SK-N-SH treated with all-trans-retinoic acid at 6 μM for 48 hours (cell line): ENCODE results near the gene SSMEM1.
"Not testable (repeated sequence)": the region's sequence is repeated elsewhere in the genome, so short reads cannot be mapped to it uniquely, and the experiment has no call there.

Source experiments
- ATAC-seq: fragments of 200-7000 bp; cut with Tn5 transposase; 3 replicates; pipeline ENCODE4 v1.9.1; 2020; ENCODE audit warnings: mild to moderate bottlenecking, moderate library complexity
- ARNTL ChIP-seq: fragments of 450-650 bp; formaldehyde crosslinking; IDR thresholded peaks from 2 replicates; pipeline ENCODE4 v1.5.0; 2020; ENCODE audit warnings: low read depth, mild to moderate bottlenecking, moderate library complexity, borderline replicate concordance
- CSRNP3 ChIP-seq: fragments of 250-450 bp; sonication (Bioruptor Pico); IDR thresholded peaks from 2 replicates; pipeline ENCODE4 v1.5.1; 2021; ENCODE audit warnings: mild to moderate bottlenecking, moderate library complexity
- ESRRG ChIP-seq: fragments of 250-450 bp; sonication (Bioruptor Pico); IDR thresholded peaks from 2 replicates; pipeline ENCODE4 v1.6.1; 2021; ENCODE audit warnings: mild to moderate bottlenecking
- GLIS3 ChIP-seq: fragments of 250-450 bp; sonication (Bioruptor Pico); IDR thresholded peaks from 2 replicates; pipeline ENCODE4 v1.5.0; 2020; ENCODE audit warnings: mild to moderate bottlenecking, moderate library complexity
- ISL1 ChIP-seq: fragments of 250-450 bp; sonication (Bioruptor Pico); IDR thresholded peaks from 2 replicates; pipeline ENCODE4 v2.1.2; 2022; ENCODE audit warnings: mild to moderate bottlenecking, moderate library complexity
- OSR1 ChIP-seq: fragments of 250-450 bp; sonication (Bioruptor Pico); IDR thresholded peaks from 2 replicates; pipeline ENCODE4 v1.8.0; 2022; ENCODE audit warnings: moderate library complexity, mild to moderate bottlenecking, inconsistent platforms
- PPARA ChIP-seq: fragments of 250-450 bp; sonication (Bioruptor Pico); IDR thresholded peaks from 2 replicates; pipeline ENCODE4 v1.5.0; 2020; ENCODE audit warnings: mild to moderate bottlenecking, borderline replicate concordance
- RARB ChIP-seq: fragments of 250-450 bp; sonication (Bioruptor Pico); IDR thresholded peaks from 2 replicates; pipeline ENCODE4 v1.8.0; 2021; ENCODE audit warnings: mild to moderate bottlenecking, moderate library complexity
- SNAI2 ChIP-seq: fragments of 250-450 bp; sonication (Bioruptor Pico); IDR thresholded peaks from 2 replicates; pipeline ENCODE4 v1.5.0; 2020; ENCODE audit warnings: mild to moderate bottlenecking, moderate library complexity
- TCF4 ChIP-seq: fragments of 250-450 bp; sonication (Bioruptor Pico); IDR thresholded peaks from 2 replicates; pipeline ENCODE4 v1.8.0; 2021; ENCODE audit warnings: mild to moderate bottlenecking, moderate library complexity, borderline replicate concordance
- TOX ChIP-seq: fragments of 250-450 bp; sonication (Bioruptor Pico); IDR thresholded peaks from 2 replicates; pipeline ENCODE4 v1.8.0; 2021; ENCODE audit warnings: mild to moderate bottlenecking, moderate library complexity, borderline replicate concordance
- TSHZ2 ChIP-seq: fragments of 250-450 bp; sonication (Bioruptor Pico); IDR thresholded peaks from 2 replicates; pipeline ENCODE4 v1.5.0; 2020; ENCODE audit warnings: mild to moderate bottlenecking, moderate library complexity
- ZC3H10 ChIP-seq: fragments of 250-450 bp; sonication (Bioruptor Pico); IDR thresholded peaks from 2 replicates; pipeline ENCODE4 v1.5.1; 2021; ENCODE audit warnings: mild to moderate bottlenecking, moderate library complexity
- ZFP3 ChIP-seq: fragments of 250-450 bp; sonication (Bioruptor Pico); IDR thresholded peaks from 2 replicates; pipeline ENCODE4 v1.5.0; 2020; ENCODE audit warnings: mild to moderate bottlenecking, moderate library complexity
- ZFP30 ChIP-seq: fragments of 450-650 bp; formaldehyde crosslinking; IDR thresholded peaks from 2 replicates; pipeline ENCODE4 v1.5.0; 2022; ENCODE audit warnings: mild to moderate bottlenecking, moderate library complexity
- ZNF565 ChIP-seq: fragments of 450-650 bp; formaldehyde crosslinking; conservative IDR thresholded peaks from 2 replicates; pipeline ENCODE4 v1.5.0; 2020; ENCODE audit warnings: low read depth, mild to moderate bottlenecking, moderate library complexity
- ZNF70 ChIP-seq: fragments of 450-650 bp; formaldehyde crosslinking; IDR thresholded peaks from 2 replicates; pipeline ENCODE4 v1.5.0; 2020; ENCODE audit warnings: mild to moderate bottlenecking, moderate library complexity
- ZNF8 ChIP-seq: fragments of 450-650 bp; formaldehyde crosslinking; IDR thresholded peaks from 2 replicates; pipeline ENCODE4 v1.5.0; 2020; ENCODE audit warnings: mild to moderate bottlenecking, moderate library complexity
- TF ChIP-seq, protein P1 (sequence below): fragments of 250-450 bp; sonication (Bioruptor Pico); IDR thresholded peaks from 2 replicates; pipeline ENCODE4 v1.8.0; 2020; ENCODE audit warnings: mild to moderate bottlenecking, moderate library complexity, borderline replicate concordance
- TF ChIP-seq, protein P2 (sequence below): fragments of 250-450 bp; sonication (Bioruptor Pico); IDR thresholded peaks from 2 replicates; pipeline ENCODE4 v1.5.1; 2020; ENCODE audit warnings: low read depth, mild to moderate bottlenecking, moderate library complexity
- TF ChIP-seq, protein P3 (sequence below): fragments of 250-450 bp; sonication (Bioruptor Pico); IDR thresholded peaks from 2 replicates; pipeline ENCODE4 v1.8.0; 2021; ENCODE audit warnings: low read depth, mild to moderate bottlenecking, moderate library complexity, borderline replicate concordance

SSMEM1 gene

DNA sequence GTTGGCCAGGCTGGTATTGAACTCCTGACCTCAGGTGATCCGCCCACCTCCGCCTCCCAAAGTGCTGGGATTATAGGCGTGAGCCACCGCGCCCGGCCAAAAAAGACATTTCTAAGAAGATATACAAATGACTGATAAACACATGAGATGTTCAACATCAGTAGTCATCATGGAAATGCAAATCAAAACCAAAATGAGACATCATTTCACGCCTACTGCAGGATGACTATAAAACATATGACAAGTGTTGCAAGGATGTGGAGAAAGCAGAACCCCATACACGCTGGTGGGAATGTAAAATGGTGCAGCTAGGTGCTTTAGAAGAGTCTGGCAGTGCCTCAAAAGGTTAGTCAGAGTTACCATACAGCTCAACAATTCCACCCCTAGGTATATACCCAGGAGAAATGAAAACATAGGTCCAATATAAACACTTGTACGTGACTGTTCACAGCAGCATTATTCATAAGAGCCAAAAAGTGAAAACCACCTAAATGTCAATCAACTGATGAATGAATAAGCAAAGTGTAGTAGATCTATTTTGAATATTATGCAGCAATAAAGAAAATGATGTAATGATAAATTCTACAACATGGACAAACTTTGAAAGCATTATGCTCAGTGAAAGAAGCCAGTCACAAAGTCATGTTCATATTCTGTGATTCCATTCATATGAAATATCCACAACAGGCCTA lies 26.9 kb upstream of the SSMEM1 start:
- no peak for TF ChIP-seq ESRRG
- no peak for TF ChIP-seq RARB (CRISPR knock-in tag)
- no peak for TF ChIP-seq ZFP30
- no peak for TF ChIP-seq TOX (CRISPR knock-in tag)
- no peak for ATAC-seq

- ATAC-seq = no peak
- TF ChIP-seq ZFP30 (no peak), ZNF565 (CRISPR knock-in tag) (no peak), PPARA (CRISPR knock-in tag) (no peak), ZFP3 (CRISPR knock-in tag) (no peak), ZNF8 (CRISPR knock-in tag) (no peak), TCF4 (no peak), OSR1 (no peak), ESRRG (no peak), TOX (CRISPR knock-in tag) (no peak), TSHZ2 (no peak), ZC3H10 (no peak), CSRNP3 (no peak), SNAI2 (no peak), GLIS3 (no peak), RARB (CRISPR knock-in tag) (no peak)
- TF ChIP-seq, protein P1, sequence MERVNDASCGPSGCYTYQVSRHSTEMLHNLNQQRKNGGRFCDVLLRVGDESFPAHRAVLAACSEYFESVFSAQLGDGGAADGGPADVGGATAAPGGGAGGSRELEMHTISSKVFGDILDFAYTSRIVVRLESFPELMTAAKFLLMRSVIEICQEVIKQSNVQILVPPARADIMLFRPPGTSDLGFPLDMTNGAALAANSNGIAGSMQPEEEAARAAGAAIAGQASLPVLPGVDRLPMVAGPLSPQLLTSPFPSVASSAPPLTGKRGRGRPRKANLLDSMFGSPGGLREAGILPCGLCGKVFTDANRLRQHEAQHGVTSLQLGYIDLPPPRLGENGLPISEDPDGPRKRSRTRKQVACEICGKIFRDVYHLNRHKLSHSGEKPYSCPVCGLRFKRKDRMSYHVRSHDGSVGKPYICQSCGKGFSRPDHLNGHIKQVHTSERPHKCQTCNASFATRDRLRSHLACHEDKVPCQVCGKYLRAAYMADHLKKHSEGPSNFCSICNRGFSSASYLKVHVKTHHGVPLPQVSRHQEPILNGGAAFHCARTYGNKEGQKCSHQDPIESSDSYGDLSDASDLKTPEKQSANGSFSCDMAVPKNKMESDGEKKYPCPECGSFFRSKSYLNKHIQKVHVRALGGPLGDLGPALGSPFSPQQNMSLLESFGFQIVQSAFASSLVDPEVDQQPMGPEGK (CRISPR knock-in tag) = no peak
- TF ChIP-seq, protein P2, sequence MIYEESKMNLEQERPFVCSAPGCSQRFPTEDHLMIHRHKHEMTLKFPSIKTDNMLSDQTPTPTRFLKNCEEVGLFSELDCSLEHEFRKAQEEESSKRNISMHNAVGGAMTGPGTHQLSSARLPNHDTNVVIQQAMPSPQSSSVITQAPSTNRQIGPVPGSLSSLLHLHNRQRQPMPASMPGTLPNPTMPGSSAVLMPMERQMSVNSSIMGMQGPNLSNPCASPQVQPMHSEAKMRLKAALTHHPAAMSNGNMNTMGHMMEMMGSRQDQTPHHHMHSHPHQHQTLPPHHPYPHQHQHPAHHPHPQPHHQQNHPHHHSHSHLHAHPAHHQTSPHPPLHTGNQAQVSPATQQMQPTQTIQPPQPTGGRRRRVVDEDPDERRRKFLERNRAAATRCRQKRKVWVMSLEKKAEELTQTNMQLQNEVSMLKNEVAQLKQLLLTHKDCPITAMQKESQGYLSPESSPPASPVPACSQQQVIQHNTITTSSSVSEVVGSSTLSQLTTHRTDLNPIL (CRISPR knock-in tag) = no peak
- TF ChIP-seq, protein P3, sequence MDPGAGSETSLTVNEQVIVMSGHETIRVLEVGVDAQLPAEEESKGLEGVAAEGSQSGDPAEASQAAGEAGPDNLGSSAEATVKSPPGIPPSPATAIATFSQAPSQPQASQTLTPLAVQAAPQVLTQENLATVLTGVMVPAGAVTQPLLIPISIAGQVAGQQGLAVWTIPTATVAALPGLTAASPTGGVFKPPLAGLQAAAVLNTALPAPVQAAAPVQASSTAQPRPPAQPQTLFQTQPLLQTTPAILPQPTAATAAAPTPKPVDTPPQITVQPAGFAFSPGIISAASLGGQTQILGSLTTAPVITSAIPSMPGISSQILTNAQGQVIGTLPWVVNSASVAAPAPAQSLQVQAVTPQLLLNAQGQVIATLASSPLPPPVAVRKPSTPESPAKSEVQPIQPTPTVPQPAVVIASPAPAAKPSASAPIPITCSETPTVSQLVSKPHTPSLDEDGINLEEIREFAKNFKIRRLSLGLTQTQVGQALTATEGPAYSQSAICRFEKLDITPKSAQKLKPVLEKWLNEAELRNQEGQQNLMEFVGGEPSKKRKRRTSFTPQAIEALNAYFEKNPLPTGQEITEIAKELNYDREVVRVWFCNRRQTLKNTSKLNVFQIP (CRISPR knock-in tag) = no peak
Observed at GRCh38 chr7:130181263-130181605, 26.4 kb upstream of the SSMEM1 start.

DNA sequence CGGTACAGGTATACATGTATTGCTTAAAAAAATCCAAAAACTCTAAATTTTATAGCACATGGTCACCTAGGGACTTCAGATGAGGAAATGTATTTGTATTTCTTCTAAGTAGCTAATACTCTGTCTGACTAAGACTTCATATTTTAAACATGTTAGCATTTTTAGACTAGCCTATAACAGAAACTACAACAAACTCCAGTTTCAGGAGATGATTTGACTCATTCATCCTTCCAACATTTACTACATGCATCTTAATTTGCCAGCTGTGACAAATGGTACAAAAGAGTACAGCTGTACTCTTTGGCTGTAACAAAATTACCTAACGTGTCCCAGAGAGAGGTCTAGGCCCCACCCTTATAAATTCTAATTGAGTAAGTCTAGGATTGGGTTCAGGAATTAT lies 24.7 kb upstream of the SSMEM1 start:
- TF ChIP-seq, protein P3 (CRISPR knock-in tag) = no peak
- TF ChIP-seq TCF4 (no peak), TOX (CRISPR knock-in tag) (no peak), OSR1 (no peak), ESRRG (no peak), ZFP3 (CRISPR knock-in tag) (no peak), ISL1 (CRISPR knock-in tag) (no peak), ARNTL (CRISPR knock-in tag) (no peak), CSRNP3 (no peak), ZNF70 (CRISPR knock-in tag) (no peak), ZNF565 (CRISPR knock-in tag) (no peak), ZFP30 (no peak)
- TF ChIP-seq, protein P1 (CRISPR knock-in tag) = no peak
- ATAC-seq = no peak

DNA sequence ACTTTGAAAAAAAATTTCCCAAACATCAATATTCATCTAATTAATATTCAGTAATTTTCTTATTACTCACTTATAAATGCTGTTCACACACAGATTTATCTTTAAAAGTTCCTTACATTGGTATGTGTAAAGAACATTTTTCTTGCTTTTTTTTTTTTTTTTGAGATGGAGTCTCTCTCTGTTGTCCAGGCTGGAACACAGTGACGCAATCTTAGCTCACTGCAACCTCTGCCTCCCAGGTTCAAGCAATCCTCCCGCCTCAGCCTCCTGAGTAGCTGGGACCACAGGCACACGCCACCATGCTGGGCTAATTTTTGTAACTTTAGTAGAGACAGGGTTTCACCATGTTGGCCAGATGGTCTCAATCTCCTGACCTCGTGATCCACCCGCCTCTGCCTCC lies 23.3 kb upstream of the SSMEM1 start:
- not testable (repeated sequence) for ATAC-seq
